ENCODE results near the gene STK4.
"Not testable (repeated sequence)": the region's sequence is repeated elsewhere in the genome, so short reads cannot be mapped to it uniquely, and the experiment has no call there.

The STK4 gene

GRCh38 chr20:45058168-45058850 is 92.0 kb downstream of the STK4 start:
- DNase-seq = no peak

GRCh38 chr20:45059022-45059728 is 92.9 kb downstream of the STK4 start:
- no peak for DNase-seq

GRCh38 chr20:45060294-45060693 is 94.0 kb downstream of the STK4 start:
- DNase-seq = no peak

GRCh38 chr20:45061244-45061643 is 94.9 kb downstream of the STK4 start:
- peak; percentile 21 for DNase-seq

- DNase-seq = not testable (repeated sequence)
These were observed 96.8 kb downstream of the STK4 start for GRCh38 chr20:45063107-45063506.

- DNase-seq = no peak
These were observed 98.5 kb downstream of the STK4 start for GRCh38 chr20:45064812-45065211.

- DNase-seq = no peak
These were observed 100.1 kb downstream of the STK4 start for GRCh38 chr20:45066372-45066771.

- DNase-seq = no peak
These were observed 100.8 kb downstream of the STK4 start for GRCh38 chr20:45067087-45067486.

- DNase-seq = no peak
These were observed 101.2 kb downstream of the STK4 start for GRCh38 chr20:45067558-45067957.

- no peak for DNase-seq
These were observed 102.9 kb downstream of the STK4 start for GRCh38 chr20:45069261-45069660.

GRCh38 chr20:45070932-45071632 is 104.8 kb downstream of the STK4 start:
- DNase-seq = no peak

GRCh38 chr20:45072066-45072465 is 105.8 kb downstream of the STK4 start:
- no peak for DNase-seq

- DNase-seq = no peak
These were observed 106.9 kb downstream of the STK4 start for GRCh38 chr20:45073221-45073620.

- DNase-seq = no peak
These were observed 111.2 kb downstream of the STK4 start for GRCh38 chr20:45077559-45077958.

- no peak for DNase-seq
These were observed 114.7 kb downstream of the STK4 start for GRCh38 chr20:45080867-45081624.

- DNase-seq = no peak
These were observed 116.2 kb downstream of the STK4 start for GRCh38 chr20:45082468-45082867.

GRCh38 chr20:45083127-45083526 is 116.8 kb downstream of the STK4 start:
- DNase-seq = no peak

GRCh38 chr20:45085289-45085688 is 119.0 kb downstream of the STK4 start:
- no peak for DNase-seq

GRCh38 chr20:45085867-45086266 is 119.6 kb downstream of the STK4 start:
- no peak for DNase-seq

GRCh38 chr20:45087097-45087790 is 120.9 kb downstream of the STK4 start:
- no peak for DNase-seq

- no peak for DNase-seq
These were observed 121.5 kb downstream of the STK4 start for GRCh38 chr20:45087814-45088213.

GRCh38 chr20:45088247-45088646 is 121.9 kb downstream of the STK4 start:
- DNase-seq = no peak

- no peak for DNase-seq
These were observed 124.2 kb downstream of the STK4 start for GRCh38 chr20:45090481-45090880.

All from activated CD4-positive, alpha-beta T cell treated with anti-CD3 and anti-CD28 coated beads, Interleukin-2, amount 50 U/mL, for 16 hours (primary cell).